Activated naive CD4-positive, alpha-beta T cell treated with anti-CD3 and anti-CD28 coated beads, Interleukin-2, amount 50 U/mL, for 24 hours (primary cell): ENCODE data around the gene HOXA11.

Experiments used
- H3K27ac Mint-ChIP-seq: one replicate; pipeline ENCODE4 v1.8.0; 2021; ENCODE audit warnings: mild to moderate bottlenecking, mixed read lengths
- H3K27me3 Mint-ChIP-seq: one replicate; pipeline ENCODE4 v1.8.0; 2021; ENCODE audit warnings: mixed read lengths
- H3K36me3 Mint-ChIP-seq: one replicate; pipeline ENCODE4 v1.8.0; 2021; ENCODE audit warnings: mixed read lengths
- H3K4me1 Mint-ChIP-seq: one replicate; pipeline ENCODE4 v1.8.0; 2021; ENCODE audit warnings: mixed read lengths
- H3K4me3 Mint-ChIP-seq: one replicate; pipeline ENCODE4 v1.8.0; 2021; ENCODE audit warnings: mild to moderate bottlenecking, mixed read lengths
- H3K9me3 Mint-ChIP-seq: one replicate; pipeline ENCODE4 v1.8.0; 2021; ENCODE audit warnings: mixed read lengths

HOXA11 gene

DNA sequence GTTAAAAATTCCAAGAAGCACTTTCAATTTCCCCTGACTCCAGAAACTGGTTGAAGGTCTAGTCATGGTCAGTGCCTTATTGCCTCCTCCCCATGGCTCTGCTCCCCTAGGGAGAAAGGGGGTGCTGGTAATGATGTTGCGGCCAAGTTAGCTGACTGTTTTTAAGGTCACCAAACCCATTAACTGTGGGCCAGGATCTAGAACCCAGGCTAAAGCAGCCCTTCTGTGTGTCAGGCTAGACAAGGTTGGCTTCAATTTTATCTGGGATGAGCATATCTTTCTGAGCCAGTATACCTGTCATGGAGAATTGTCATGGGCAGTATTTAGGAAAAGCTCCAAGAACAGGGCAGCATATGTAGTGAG lies 26.0 kb upstream of the HOXA11 start:
- Mint-ChIP-seq H3K36me3 (no peaks in the 10 kb centered on the region), H3K27ac (no peak overlapping the region), H3K9me3 (no peaks in the 10 kb centered on the region), H3K4me1 (peaks cover 16% of the 10 kb centered on the region), H3K27me3 (peaks cover 69% of the 10 kb centered on the region), H3K4me3 (no peak overlapping the region)

DNA sequence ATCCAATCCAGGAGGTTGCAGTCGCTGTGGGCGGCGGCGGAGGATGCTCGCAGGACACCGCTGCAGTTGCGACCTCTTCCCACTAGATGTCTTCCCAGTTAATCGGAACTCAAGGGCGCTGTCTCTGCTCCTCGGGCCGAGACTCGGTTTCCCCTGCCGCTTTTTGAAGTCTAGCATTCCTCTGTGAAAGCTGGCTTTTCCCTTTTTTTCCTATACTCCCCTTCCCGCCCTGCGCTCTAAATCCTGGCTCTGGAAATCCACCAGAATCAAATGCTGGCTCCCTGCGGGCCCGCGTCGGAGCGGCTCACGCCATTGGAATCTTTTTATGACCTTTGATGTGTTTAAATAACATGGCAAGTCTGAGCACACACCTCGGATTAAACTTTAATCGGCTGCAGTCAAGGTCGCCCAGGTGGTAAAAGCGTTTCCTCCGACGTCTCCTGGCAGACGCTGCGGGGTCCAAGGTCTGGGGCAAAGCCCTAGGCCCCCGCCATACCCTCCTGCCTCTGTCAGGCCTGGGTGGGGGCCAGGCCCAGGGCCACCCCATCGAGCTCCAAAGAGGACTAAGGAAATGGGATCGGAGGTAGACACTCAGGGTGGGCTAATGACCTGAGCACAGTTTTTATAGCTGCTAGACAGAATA lies 25.5 kb upstream of the HOXA11 start:
- H3K9me3 Mint-ChIP-seq: no peaks in the 10 kb centered on the region
- peaks cover 69% of the 10 kb centered on the region for H3K27me3 Mint-ChIP-seq
- peak overlapping the region; percentile 47 for H3K4me3 Mint-ChIP-seq
- H3K4me1 Mint-ChIP-seq: peaks cover 20% of the 10 kb centered on the region
- no peak overlapping the region for H3K27ac Mint-ChIP-seq
- no peaks in the 10 kb centered on the region for H3K36me3 Mint-ChIP-seq

DNA sequence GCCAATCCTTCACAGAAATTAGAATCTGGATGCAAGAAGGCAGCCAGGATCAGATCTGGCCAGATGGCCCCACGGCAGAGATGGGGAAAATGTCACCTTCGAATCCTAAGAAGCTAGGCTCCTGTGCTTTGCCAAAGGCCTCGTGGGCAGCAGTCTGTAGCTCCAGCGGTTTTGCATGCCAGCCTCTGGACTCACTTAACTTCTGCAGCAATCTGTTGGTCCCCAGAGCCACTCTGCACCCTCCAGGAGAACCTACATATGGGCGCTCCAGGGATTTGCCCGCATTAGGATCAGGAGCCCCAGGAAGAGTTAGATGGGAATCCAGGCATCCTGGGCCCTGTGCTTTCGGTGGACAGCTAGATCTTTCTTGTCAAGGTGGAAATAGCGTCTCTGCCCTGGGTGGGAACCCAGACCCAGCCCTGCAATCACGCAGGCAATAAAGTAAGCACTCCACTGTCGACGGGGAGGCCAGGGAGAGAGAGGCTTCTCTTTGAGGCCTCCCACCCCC lies 25.0 kb upstream of the HOXA11 start:
- Mint-ChIP-seq H3K27ac (no peak overlapping the region), H3K36me3 (no peaks in the 10 kb centered on the region), H3K4me3 (peak overlapping the region; percentile 47), H3K4me1 (peaks cover 24% of the 10 kb centered on the region), H3K27me3 (peaks cover 68% of the 10 kb centered on the region), H3K9me3 (no peaks in the 10 kb centered on the region)

DNA sequence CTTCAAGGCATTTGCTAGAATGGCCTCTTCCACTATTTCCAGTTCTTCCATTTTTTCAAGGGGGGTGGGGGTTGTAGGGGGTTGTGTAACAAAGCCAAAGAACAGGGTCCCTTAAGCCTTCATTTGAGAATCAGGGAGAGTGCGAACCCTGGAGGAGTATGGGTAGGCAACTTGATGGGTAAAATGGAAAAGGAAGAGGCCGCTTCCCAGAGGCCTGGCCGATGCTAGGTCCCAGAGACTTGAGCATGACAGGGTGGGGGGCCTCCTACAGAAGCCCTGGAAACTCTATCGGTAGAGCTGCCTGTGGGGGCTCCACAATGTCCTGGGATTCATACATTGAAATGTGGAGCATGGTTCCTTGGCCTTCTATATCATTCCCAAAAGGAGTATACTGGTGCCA lies 24.0 kb upstream of the HOXA11 start:
- H3K27ac Mint-ChIP-seq: no peak overlapping the region
- peaks cover 29% of the 10 kb centered on the region for H3K4me1 Mint-ChIP-seq
- H3K4me3 Mint-ChIP-seq: no peak overlapping the region
- no peaks in the 10 kb centered on the region for H3K36me3 Mint-ChIP-seq
- no peaks in the 10 kb centered on the region for H3K9me3 Mint-ChIP-seq
- H3K27me3 Mint-ChIP-seq: peaks cover 67% of the 10 kb centered on the region

DNA sequence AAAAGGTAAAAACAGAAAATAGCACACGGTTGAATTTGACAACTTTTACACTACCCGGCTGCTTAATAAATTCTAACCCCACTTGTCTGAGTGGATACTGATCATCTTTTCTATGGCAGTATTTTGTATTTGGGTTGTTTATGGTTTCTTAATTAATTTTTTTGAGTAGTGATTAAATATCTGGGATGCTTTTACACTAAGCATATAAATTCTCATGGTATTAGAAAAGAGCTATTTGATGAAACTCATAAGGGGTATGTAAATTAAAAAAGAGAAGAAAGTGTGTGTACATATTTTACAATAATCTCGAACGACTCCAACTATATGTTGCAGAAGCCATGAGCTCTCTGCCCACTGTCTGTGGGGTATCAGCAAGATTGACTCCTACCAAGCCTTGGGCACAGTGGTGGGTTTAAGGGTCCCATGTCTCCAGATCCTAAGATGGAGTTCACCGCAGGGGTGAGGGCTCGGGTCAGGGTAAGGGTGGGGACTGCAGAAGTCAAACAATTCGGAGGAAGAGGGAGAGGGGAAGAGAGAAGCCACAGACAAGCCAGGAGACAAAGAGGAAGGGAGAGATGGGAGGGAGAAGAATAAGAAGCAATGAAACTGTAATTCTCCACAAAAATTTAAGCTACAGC lies 22.4 kb upstream of the HOXA11 start:
- Mint-ChIP-seq H3K9me3 (no peaks in the 10 kb centered on the region), H3K4me3 (no peak overlapping the region), H3K4me1 (peaks cover 23% of the 10 kb centered on the region), H3K36me3 (no peaks in the 10 kb centered on the region), H3K27ac (no peak overlapping the region), H3K27me3 (peaks cover 69% of the 10 kb centered on the region)

DNA sequence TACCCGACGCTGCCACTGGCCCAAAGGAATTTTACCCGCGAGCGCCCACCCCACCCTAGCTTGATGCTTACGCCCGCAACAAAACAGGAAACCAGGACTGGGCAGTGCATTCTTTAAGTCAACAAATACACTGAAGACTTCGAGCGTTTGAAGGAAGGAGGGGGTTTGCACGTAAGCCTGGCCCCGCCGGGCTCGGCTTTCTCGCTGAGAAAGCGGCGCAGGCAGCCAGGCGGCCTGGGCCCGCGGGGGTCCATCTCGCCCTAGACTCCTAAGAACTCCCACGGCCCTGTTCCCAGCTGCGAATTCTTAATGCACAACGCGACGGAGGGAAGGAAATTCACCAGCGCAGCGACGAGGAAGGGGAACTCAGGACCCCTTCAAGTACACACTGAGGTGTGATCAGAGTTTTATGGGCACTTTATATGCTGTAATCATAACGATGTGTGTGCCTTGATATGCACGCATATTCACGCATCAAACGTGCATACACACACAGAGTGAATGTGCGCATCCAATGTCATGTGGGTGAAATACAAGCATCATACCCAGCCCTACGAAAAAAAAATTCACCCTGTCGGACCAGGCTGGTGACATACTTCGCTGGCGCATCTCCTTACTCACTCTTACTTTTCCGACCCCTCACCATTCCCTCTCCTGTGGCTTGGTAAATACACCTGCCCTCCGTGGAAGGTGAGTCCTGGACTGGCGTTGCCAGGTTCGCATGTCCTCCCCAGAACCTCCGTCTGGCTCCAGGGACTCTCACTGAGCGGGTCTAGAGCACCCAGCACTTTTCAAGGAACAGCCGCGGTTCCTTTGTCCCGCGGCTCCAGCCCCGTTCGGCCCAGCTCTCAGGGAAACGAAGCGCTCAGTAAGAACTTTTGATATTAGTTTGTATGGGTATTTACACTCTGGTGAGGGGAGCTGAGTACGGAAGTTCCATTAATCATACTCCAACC lies 20.6 kb upstream of the HOXA11 start:
- Mint-ChIP-seq H3K4me1 (peaks cover 36% of the 10 kb centered on the region), H3K27me3 (peaks cover 70% of the 10 kb centered on the region), H3K4me3 (peak overlapping the region; percentile 54), H3K9me3 (no peaks in the 10 kb centered on the region), H3K36me3 (no peaks in the 10 kb centered on the region), H3K27ac (no peak overlapping the region)

DNA sequence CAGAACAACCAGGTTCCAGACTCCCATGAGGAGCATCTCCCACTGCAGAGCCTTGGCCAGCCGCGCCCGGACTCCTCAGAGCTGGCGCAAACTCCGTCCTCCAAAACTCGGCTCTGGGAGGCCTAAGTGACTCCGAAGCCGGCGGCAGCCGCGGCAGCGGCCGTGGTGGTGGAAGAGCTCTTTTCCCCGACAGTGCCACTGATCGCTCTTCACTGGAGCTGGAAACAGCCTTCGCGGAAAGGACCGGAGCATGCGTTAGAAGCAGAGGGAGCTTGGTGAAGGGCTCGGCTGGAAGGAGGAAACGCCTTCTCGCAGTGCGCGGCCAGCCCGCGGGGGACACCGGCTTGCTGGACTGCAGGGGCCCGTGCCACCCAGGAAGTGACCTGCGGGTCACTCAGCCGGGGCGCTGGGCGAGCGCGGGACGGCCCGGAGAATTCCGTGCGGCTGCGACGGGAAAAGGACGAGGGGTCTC lies 19.9 kb upstream of the HOXA11 start:
- H3K36me3 Mint-ChIP-seq: no peaks in the 10 kb centered on the region
- H3K9me3 Mint-ChIP-seq: no peaks in the 10 kb centered on the region
- peaks cover 34% of the 10 kb centered on the region for H3K4me1 Mint-ChIP-seq
- peaks cover 67% of the 10 kb centered on the region for H3K27me3 Mint-ChIP-seq
- H3K27ac Mint-ChIP-seq: no peak overlapping the region
- no peak overlapping the region for H3K4me3 Mint-ChIP-seq

DNA sequence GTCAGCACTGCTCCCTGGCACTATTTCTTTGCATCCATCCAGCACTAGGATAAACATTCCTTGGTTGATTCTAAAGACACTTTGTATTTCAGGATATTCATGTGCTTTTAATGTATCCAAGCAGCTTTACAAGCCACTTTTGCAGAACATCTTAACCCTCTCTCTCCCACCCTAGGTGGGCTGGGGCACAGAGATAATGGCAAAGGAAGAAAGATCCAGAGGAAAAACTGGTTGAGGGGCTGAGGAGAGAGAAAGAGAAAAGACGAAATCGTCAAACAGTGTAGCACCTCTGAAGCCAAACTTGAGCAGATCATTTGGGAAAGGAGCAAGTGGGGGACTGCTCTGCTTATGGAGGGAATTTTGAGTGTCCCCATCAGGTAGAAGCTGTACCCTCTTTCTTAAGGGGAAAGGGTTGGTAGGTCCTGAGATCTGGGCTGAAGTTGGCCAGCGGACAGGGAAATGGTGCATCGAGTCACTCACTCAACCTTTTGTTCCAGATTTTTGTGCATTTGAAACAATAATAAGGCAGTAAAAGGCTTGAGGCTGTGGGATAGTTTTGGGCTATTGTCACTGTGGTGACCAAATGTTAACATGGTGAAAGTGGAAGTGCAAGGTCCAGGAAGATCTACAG lies 19.0 kb upstream of the HOXA11 start:
- Mint-ChIP-seq H3K36me3 (no peaks in the 10 kb centered on the region), H3K27me3 (peaks cover 65% of the 10 kb centered on the region), H3K9me3 (no peaks in the 10 kb centered on the region), H3K27ac (no peak overlapping the region), H3K4me1 (peaks cover 36% of the 10 kb centered on the region), H3K4me3 (no peak overlapping the region)

DNA sequence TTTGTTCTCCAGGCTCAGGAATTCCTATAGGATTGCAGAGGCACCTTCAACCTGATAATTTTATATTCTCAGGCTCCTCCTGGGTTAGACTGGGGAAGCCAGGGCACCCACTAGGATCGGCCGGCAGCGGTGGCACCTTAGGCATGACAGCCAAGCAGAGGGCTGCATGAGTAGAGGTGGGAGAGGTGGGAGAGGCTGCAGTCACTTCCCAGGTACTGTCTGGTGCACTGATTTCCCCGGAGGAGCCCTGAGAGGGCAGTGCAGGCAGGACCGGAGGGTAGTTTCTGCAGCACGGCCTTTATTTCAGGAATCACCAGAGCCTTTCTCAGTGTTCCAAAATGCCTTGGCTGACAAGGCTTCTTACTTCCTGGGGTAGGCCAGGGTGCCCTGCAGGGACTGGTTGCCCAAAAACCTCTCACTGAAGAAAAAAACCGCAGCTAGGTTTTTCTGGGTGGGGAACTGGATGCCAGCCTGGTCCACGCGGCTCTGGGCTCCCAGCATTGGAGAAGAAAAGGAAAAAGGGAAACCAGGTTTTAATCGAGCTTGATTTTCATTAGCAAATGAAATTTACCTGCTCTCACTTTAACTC lies 18.4 kb upstream of the HOXA11 start:
- Mint-ChIP-seq H3K4me3 (no peak overlapping the region), H3K36me3 (no peaks in the 10 kb centered on the region), H3K4me1 (peaks cover 41% of the 10 kb centered on the region), H3K27me3 (peaks cover 63% of the 10 kb centered on the region), H3K9me3 (no peaks in the 10 kb centered on the region), H3K27ac (peak overlapping the region; percentile 23)

DNA sequence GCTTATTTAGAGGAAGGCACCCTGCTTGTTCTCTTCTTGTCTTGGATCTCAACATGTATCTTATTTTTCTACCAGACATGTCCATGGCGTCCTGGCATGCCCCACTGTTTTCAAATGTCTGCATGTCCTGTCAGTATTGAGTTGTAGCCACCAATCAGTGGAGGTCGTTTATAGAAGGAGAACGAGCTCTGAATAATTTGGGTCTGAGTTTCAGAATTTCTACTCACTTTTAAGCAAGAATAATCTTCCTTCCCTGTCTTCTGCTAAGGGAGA lies 17.8 kb upstream of the HOXA11 start:
- H3K36me3 Mint-ChIP-seq: no peaks in the 10 kb centered on the region
- peaks cover 46% of the 10 kb centered on the region for H3K4me1 Mint-ChIP-seq
- peaks cover 66% of the 10 kb centered on the region for H3K27me3 Mint-ChIP-seq
- no peak overlapping the region for H3K4me3 Mint-ChIP-seq
- no peak overlapping the region for H3K27ac Mint-ChIP-seq
- H3K9me3 Mint-ChIP-seq: no peaks in the 10 kb centered on the region

DNA sequence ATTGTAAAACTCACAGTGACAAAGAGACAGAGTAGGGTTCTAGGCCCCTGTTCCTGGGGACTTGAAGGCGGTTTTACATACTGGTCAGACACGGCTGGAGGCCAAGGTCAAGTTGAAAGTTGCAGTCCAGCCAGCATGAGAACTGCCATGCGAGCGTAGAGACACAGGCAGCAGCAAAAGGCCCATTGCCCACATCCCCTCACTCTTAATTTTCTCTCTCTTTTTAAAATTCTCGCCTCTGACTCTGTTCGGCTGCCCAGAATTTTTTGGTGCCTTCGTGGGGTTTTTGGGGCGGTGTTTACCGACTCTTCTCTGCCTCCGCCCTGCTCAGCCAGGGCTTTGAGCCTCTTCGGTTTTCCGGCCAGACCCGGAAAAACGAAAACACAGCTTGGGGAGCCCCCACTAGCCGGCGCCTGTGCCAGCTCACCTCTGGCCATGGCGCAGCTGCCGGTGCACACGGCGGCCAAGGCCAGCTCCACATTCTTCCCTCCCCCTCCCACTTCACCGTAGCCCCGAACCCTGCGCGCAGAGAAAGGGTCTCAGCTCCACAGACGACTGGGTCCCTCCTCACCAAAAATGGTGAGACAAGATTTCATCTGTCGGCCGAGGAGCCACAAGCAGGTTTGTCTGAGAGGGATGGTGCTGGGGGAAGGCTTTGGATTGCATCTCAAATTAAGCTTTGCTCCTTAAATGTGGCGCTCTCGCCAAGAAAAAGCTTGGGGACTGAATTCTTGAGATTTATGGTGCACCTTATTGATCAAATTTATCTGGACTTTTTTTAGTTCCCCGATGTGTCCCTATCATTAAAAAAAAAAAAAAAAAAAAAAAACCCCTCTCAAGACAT lies 17.2 kb upstream of the HOXA11 start:
- H3K36me3 Mint-ChIP-seq: no peaks in the 10 kb centered on the region
- H3K9me3 Mint-ChIP-seq: no peaks in the 10 kb centered on the region
- H3K27ac Mint-ChIP-seq: no peak overlapping the region
- H3K4me1 Mint-ChIP-seq: peaks cover 46% of the 10 kb centered on the region
- peaks cover 68% of the 10 kb centered on the region for H3K27me3 Mint-ChIP-seq
- H3K4me3 Mint-ChIP-seq: no peak overlapping the region

DNA sequence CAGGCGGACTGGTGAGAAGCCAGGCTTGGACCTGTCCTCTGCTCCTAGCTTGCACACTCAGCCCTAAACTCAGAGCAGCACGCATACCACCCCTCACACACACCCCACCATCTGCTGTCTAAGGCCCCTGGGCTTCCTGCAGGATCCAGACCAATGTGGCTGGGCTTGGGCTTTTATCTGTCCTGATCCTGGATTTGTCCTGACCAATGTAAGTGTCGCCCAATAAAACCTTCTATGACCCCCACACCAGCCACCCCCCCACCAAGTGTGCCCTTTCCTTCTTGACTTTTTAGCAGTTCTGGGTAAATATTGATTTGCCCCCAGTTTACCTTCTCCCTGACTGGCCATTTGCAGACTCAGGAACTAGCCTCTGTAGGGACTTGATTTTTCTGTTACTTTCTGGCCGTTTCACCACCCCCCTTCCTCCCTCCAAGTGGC lies 16.6 kb upstream of the HOXA11 start:
- no peak overlapping the region for H3K27ac Mint-ChIP-seq
- H3K4me1 Mint-ChIP-seq: peaks cover 46% of the 10 kb centered on the region
- no peaks in the 10 kb centered on the region for H3K9me3 Mint-ChIP-seq
- peaks cover 65% of the 10 kb centered on the region for H3K27me3 Mint-ChIP-seq
- no peak overlapping the region for H3K4me3 Mint-ChIP-seq
- no peaks in the 10 kb centered on the region for H3K36me3 Mint-ChIP-seq

DNA sequence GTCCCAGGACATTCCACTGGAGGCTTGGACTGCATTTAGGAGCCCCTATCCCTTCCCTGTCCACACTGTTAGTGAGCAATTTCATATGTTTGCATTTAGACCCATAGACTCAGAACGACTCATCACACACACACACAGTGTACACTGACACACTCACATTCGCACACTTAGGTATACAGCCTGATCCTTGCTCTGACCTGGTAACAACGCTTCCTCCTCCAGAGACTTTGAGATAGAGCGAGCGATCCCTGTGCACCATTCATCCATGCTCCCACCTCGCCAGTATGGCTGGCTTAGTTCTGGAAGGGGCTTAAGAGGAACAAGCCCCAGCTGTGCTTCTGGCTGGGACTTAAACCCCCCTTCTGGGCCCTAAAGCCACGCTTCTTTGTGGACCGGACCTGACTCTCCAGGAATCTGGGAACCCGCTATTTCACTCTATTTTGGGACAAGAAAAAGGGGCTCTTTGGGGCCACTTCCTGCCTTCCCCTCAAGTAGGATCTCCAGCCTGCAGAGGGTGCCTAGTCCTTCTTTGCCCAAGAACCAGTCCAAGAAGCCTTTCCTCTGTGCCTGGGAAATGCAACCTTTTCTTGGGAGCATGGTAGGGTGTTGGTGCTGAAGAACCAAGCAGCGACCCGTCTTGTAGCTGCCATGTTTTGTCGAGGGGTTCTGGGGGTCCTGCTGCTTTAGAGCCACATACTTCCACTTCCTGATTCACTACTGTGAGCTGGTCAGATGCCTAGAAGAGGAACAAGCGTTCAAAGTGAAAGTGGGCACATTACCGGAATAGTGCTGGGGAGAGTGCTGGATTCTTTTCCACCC lies 15.9 kb upstream of the HOXA11 start:
- Mint-ChIP-seq H3K9me3 (no peaks in the 10 kb centered on the region), H3K36me3 (no peaks in the 10 kb centered on the region), H3K4me3 (peak overlapping the region; percentile 64), H3K27ac (no peak overlapping the region), H3K4me1 (peaks cover 44% of the 10 kb centered on the region), H3K27me3 (peaks cover 65% of the 10 kb centered on the region)
